Hematopoietic multipotent progenitor cell treated with erythropoietin and hydrocortisone succinate and interleukin-3 and kit ligand, for 4 days (in vitro differentiated cells): ENCODE results near the gene MXRA8.

Source experiments
- DNase-seq: peaks from one replicate; pipeline ENCODE4 v3.0.0-alpha.2; 2015

MXRA8 gene

DNA sequence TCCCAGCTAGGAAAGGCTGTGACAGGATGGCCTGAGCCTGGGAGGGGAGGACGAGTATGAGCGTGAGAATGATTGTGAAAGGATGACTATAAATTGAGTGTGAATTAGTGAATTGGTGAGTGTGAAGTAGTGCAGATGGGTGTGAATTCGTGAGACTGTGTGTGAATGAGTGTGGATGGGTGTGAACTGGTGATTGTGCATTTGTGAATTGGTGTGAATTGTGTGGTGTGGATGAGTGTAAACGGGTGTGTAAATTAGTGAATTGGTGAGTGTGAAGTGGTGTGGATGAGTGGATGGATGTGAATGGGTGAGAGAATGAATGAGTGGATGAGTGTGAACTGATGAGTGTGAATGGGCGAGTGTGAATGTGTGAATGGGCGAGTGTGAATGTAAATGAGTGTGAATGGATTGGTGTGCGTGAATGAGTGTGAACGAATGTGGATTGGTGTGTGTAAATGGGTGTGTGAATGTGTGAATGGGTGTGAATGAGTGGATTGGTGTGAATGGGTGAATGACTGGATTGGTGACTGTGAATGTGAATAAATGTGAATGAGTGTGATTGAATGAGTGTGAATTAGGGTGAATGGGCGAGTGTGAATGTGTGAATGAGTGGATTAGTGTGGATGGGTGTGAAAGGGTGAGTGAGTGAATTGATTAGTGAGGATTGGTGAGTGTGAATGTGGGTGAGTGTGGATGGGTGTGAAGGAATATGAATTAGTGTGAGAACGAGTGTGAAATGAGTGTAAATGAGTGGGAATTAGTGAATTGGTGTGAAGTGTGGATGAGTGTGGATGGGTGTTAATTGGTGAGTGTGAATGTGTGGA is 7.7 kb upstream of the MXRA8 start:
- no peak for DNase-seq

DNA sequence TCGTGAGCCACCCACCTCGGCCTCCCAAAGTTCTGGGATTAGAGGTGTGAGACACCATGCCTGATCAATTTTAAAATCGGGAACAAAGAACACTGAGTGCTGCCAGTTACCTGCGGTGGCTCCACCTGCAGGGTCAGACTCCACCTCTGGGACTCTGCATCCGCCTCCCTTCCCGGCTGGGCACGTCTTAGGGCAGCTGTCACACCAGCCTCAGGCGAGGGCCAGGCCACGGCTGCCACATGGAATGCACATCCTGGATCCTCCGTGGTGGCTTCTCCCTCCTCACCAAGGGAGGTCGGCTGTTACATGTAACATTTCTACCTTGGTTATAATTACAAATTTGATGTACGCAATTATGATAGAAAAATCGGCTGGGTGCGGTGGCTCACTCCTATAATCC is 5.9 kb upstream of the MXRA8 start:
- DNase-seq: no peak

DNA sequence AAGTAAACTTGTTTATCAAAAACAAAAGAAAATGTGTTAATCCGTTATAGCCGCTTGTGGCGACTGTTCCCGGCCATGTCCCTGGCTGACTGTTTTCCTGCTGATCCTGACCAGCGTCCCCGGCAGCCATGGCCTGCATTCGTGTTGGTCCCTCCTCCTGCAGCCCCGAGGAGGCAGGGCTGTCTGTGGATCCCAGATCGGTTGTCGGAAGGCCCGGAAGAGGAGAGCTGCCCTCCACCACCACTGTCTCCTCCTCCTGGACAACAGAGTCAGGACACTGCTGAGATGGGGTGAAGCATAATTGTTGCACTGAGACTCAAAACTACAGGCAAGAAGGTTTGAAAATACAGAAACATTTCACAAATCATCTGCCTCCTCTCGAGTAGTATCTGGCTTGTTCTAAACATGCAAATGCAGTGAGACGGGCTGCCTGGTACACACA is 3.6 kb upstream of the MXRA8 start:
- DNase-seq: no peak

DNA sequence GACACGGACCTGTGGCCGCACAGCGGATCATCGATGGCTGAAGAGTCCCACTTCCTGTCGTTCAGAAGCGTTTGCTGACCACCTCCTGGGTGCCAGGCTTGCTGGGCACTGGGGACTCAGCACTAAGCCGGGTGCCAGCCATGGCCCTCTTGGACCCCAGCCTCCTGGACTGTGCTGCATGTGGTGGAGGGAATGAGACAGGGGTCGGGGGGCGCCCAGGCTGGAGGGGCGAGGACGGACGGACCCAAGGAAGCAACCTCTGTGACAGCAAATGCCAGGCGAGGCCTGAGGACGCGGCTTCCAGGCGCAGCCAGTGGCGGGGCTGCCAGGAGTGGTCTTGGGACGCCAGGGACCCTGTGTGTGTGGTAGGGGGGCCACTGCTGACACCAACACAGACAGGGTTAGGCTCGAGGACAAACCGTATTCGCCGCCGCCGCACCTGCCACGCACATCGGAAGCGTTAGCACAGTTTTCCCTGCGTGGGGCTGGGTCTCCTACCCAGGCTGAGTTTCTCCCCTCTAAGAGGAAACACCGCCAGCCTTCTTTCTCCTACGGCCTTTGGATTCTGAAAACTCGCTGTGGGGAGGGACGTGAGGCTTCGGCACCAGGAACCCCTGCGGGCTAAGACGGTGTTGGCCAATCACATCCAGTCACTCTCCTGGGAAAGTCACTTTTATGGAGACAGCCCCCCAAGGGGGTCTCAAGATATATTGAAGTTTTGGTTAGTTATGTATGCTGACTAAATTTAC is 3.1 kb upstream of the MXRA8 start:
- no peak for DNase-seq

DNA sequence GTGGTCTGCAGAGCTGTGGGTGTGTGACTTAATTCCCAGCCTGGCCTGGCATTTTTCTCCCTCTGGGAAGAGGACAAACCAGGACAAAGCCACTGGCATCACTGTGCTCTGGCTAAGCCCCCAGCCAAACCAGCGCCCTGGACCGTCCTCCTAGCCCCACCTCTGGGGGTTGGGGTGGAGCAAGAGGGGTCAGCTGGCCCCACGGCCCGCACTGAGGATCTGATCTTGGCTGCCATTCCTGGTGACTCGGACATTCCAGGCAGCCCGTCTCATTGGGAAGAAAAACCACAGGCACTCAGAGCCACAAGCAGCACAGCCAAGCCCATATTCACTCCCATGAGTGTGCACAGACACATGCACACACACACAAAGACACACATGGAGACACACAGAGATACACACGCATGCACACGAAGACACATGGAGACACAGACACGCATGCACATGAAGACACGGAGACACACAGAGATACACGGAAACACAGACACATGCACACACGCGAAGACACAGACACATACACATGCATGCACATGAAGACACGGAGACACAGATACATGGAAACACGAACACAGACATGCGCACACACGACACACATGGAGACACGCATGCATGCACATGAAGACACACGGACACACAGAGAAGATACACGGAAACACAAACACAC is 2.3 kb upstream of the MXRA8 start:
- DNase-seq: no peak

DNA sequence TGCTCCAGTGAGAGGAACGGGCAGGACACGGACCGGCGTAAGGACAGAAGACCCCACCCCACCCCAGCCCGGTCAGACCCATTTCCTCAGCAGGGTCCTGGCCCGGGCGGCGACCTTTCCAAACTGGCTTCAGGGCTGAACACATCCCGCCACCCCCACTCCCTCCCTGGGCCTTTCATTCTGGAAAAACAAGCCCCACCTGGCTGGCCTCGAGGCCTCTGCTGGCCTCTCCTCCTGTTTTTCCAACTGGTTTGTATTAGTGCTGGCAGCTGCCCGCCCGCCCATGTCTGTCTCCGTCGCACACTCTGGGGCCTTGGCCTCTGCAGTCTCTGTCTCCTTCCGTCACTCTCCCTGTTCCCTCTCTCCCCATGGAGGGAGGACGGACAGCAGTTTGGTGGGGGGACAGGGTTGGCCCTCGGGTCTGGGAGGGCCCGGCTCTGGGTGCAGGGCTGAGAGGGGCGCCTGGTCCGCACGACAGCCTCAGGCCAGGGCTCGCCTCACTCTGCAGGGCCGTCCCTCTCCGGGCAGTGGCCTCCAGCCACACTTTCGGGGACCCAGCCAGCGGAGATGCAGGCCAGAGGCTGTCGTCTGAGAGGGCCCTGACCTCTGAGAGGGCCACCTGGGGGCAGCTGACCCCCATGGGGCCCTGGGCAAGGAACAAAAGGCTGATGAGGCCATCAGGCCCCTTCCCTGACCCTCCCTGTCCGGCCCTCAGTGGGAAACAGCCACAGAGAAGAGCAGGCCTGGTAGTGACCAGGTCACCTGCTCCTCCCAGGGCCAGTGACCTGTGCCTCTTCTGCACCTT is 1.5 kb upstream of the MXRA8 start:
- DNase-seq: no peak

DNA sequence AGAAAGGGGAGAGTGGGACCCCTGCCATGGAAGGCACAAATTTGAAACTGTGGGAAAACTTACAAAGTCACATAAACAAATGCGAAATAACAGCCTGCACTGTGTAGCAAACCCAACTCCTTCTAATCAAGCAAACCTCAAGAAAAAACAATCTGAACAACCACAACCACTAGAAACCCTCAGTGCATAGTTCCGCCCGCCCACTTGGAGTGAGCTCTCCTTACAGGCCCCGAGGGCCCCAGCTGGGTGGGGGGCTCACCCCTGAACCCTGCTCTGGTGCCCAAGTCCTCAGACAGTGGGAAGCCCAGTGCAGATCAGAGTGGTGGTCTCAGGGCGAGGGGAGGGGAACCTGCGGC is 931 bp upstream of the MXRA8 start:
- DNase-seq: peak; percentile 37

DNA sequence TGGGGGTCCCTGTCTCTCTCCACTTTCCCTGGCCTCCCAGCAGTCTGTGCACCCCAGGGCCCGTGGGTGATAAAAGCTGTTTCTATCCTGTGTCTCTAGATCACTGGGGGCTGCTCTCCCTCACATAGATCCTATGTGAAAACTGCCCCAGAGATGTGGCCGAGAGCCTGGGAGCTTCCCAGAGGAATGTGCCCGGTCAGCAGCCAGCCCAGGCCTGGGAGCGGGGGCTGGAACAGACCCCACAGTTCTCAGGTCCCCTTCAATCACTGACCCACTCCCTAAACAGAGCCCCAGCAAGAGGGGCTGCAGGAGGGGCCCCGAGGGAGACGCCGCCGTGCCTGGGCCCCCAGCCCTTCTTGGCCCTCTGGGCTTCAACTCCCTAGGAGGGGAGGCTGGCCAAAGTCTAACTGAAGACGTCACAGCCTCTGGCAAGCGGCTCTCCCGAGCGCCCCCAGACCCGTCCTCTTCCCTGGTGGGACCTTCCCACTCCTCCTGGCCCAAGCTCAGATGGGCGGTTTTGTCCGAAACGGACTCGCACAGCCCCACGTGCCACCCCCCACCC is 403 bp downstream of the MXRA8 start:
- no peak for DNase-seq

DNA sequence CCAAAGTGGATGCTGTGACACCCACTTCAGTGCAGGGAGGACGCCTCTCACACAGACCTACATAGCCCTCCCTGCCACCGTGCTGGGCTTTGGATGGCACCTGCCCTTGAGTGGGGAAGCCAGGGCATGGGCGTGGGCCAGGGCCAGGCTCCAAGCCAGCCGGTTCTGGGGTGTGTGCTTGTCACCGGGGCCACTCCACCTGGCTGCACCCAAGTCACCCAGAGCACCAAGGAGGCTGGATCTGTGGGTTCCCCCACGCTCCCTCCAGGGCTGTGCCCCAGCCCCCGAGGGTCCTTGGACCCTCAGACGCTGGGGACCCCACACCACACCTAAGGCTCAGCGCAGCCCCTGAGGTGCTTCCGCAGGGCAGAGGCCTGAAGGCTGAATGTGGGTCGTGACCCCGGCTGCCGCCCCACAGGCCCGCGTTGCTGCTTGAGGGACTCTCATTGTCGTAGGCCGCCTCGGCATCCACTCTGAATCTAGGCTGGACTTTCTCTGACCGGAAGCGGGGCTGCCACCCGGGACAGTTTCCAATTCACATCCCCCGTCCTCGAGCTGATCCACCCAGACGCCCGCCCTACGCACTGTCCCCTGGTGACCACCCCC is 1.5 kb downstream of the MXRA8 start:
- no peak for DNase-seq

DNA sequence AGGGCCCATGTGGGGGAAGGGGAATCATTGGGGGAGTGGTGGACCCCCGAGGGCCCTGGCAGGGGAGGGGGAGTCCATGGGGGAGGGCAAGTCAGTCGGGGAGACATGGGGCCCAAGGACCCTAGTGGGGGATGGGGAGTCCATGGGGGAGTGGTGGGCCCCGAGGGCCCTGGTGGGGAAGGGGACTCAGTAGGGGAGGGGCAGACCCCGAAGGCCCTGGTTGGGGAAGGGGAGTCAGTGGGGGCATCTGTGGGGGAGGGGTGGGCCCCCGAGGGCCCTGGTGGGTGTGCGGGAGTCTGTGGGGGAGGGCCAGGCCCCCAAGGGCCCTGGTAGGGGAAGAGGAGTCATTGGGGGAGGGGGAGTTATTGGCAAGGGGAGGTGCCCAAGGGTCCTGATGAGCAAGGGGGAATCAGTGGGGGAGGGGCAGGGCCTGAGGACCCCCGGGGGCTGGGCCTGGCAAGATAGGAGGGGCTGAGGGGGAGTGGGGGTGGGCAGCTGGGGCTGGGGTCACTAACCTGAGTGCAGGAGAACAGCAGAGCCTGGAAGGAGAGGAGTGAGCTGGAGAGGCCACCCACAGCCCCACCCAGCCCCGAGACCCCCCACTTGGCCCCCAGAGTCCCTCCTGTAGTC is 2.1 kb downstream of the MXRA8 start:
- no peak for DNase-seq

DNA sequence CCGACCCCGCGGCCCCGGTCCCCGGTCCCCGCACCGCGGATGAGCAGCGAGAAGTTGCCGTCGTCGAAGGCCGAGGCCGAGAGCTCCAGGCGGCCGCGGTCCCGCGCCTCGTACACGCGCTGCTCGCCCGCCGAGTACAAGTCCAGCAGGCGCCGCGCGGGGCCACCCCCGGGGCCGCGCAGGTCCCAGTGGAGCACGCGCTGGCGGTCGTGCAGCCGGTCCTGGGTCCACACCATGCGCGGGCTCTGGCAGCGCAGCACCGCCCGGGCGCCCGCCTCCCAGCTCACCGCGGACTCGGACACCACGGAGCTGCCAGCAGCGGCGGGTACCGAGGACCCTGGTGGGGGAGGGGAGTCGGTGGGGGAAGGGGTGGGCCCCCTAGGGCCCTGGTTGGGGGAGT is 2.9 kb downstream of the MXRA8 start:
- peak; percentile 64 for DNase-seq

DNA sequence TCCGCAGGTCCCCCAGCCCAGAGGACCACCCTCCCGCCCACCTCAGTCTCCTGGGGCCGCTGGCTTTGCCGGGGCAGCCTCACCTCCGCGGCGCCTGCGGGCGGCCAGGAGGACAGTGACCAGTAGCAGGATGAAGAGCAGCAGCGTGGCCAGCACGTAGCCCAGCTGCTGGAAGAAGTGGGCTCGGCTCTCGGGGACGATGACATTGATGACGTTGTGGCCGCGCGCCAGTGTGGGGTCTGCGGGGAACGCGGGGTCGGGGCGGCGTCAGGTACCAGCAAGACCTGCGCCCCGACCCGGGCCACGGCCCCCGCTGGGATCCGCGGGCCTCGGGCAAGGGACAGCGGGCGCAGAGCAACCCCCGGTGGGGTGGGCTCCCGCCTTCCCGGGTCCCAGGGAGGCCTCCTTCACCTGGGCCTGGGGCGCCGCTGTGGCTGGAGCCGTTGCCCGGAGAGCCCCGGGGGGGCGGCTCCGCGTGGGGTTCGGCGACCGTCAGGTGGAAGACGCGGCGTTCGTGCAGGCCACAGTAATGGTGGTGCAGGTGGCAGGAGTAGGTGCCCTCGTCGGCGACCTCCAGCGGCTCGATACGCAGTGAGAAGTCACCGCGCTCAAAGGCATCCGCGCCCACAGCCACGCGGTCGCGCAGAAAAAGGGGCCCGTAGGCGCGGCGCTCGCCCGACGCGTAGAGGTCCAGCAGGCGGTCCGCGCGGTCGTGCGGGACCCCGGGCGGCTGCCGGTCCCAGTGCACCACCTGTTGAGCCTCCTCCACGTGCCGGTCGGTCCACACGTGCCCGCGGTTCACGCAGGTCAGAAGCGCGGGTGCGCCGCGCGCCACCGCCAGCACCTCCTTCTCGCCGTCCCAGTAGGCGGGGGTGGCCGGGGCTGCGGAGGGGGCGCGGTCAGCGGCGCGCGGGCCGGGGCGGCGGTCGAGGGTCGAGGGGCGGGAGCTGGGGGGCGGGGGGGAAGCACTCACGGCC is 3.8 kb downstream of the MXRA8 start:
- no peak for DNase-seq

DNA sequence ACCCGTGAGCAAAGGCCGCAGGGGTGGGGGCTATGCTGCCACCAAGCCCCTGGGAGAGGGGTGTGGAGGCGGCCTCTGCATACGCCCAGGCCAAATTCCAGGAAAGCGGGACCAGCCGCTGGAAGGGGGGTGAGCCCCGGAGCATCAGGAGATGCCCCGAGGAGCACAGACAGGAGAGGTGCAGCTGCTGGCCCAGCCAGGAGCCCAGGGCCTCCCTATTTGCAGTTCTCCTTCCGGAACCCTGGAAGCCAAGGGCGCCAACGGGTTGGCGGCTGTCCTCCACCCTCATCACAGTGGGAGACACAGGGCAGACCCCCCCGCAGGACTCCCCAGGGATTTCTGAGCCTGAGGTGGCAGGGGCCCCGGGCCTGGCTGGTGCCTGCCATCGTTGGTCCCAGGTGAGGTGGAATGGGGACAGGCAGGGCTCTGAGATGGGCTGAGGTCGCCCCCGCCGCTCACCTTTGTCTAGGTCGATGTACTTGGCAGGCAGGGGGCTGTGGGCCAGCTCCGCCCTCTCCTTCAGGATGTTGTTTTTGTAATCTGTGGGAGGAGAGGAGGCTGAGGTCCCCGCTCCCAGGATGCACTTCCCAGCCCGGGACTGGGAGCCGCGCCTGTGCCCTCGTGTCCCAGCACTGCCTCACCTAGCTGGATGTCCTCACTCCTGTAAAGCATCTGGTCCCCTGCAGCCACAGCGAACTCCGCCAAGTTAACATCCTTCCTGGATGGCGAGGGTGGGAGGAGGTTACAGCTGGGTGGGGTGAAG is 4.8 kb downstream of the MXRA8 start:
- no peak for DNase-seq

DNA sequence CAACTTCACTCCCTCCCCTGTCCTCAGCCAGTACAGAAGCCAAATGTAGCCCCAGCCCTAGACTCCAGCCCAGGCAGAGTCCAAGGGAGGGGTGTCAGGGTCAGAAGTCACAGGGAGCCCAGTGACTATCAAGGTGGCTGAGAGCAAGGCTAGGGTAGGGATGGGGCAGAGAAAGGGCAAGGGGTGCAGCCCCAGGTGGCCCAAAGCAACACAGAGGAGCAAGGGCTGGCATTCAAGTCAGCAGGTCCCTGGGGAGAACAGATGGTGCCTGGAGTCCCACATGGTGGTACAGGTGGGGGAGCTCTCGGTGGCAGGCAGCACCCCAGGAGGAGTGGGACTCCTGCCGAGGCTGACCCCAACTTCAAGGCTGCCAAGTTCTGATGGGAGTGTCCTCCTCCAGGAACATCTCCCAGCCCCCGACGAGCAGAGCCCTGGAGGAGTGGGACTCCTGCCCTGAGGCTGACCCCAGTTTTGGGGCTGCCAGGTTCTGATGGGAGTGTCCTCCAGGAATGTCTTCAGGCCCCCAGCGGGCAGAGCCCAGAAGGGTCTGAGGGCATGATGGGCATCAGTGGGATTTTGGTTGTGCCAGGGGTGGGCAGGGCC is 5.5 kb downstream of the MXRA8 start:
- DNase-seq: no peak

DNA sequence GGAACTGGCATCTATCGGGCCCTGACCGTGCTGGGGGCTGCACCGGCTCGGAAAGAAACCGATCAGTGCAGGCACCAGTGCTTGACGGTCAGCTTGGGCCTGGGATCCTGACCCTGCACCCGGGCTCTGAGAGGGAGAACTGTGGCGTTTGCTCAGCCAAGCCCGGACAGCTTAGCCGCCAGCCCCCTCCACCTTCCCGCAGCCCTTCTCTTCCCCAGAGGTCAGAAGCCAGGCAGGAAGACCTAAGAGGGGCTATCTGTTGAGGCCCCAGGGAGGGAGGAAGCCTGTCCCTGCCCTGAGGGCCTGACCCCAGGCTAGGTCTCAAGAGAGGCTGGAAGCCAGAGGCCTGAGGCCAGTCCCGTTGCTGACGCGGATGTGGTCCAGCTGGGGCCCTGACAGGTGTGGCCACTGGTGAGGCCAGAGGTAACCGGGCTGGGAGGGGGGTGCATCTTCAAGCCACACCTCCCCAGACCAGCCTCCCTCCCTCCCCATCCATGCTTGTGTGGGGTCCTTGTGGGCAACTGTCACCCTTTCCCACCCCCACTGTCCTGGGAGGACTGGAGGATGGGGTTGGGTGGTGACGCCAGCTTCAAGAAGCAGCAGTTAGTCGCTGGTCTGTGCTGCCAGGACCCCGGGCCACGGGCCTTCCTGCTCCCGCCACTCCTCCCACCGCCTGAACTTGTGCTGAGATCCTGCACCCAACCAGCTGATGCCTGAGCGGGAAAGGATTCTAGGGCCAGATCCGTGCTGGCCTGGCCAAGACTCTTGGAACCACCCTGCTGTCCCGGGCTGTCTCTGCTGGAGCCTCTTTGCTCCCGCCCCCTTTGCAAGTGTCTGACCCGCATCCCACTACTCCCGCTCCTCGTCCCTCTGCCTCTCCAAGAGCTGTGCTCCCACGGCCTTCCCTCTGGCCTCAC is 6.6 kb downstream of the MXRA8 start:
- no peak for DNase-seq

DNA sequence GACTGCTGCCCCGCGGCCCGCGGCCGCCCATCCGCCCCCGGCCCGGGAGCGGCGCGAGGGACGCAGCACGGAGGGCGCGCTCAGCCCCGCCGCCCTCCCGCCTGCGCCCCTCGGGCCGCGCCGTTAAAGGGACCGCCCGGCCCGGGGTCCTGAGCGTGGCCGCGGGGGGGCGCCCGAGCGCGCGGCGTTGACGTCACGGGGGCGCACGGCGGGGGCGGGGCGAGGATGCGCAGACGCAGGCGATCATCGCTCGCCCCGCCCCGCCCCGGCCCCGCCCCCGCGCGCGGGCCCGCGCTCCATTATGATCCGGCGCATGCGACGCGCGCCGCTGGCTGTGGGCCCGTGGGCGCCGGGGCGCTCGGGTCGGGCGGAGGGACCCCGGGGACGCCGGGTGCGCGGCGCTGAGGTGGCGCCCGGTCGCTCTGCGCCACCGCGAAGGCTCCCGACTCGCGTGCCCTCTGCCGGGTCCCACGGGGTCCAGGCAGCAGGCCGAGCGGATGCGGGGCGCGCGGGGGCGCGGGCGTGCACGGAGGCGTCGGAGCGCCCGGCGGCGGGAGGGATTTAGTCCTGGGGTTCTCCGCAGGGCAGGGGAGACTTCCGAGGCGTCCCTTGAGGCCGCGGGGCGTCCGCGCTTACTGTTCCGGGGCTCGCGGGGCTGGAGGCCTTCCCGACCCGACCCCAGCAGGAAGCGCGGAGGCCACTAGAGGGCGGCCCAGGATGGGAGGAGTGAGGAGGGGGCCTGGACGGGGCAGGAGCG is 8.9 kb downstream of the MXRA8 start, which contains the start of gene DVL1:
Gene DVL1, minus strand, starts transcription at position 163 of the 757 bp plus-strand sequence. CDS start 353 bp downstream, outside the sequence.
- peak; percentile 80 for DNase-seq
